B cell (primary cell): Measurements from ENCODE around the gene PRUNE1. TPM values are rescaled to one million over a fixed set of nuclear protein-coding genes. Genes with fewer than 3 reads are reported as not detected.

Experiments
- ATAC-seq: fragments of 200-7000 bp; cut with Tn5 transposase; one replicate; pipeline ENCODE4 v1.10.0; 2021; ENCODE audit warnings: low read depth, mild to moderate bottlenecking, moderate number of reproducible peaks, moderate library complexity
- CTCF ChIA-PET: fragments of 350-600 bp; sonication (Branson Sonifier 250); formaldehyde crosslinking; loops from one replicate; lab custom pipeline; 2021; ENCODE audit warnings: antibody characterized with exemption, inconsistent platforms; lab: Charles Lee
- POLR2A ChIA-PET: fragments of 350-600 bp; sonication (Branson Sonifier 250); formaldehyde crosslinking; loops from one replicate; lab custom pipeline; 2021; ENCODE audit warnings: antibody characterized with exemption; lab: Charles Lee
- DNase-seq: peaks from one replicate; pipeline ENCODE4 v3.0.0; 2013
- H2AFZ ChIP-seq: 2 replicates; pipeline ENCODE4 v1.6.1; 2012; ENCODE audit warnings: mild to moderate bottlenecking, low read depth, low read length; ENCODE audit not compliant: insufficient read depth, poor library complexity, severe bottlenecking
- H3K27ac ChIP-seq, 2 donors: 1 replicate in 1 of 2; 2 replicates in 1 of 2; pipeline ENCODE4 v1.5.1; 2012 to 2013; ENCODE audit warnings: low read length in 2 of 2, mild to moderate bottlenecking in 2 of 2, moderate library complexity in 1 of 2
- H3K27me3 ChIP-seq, 4 experiments: fragments of 200-600 bp in 1 of 4; sonication (generic) in 1 of 4; replicated peaks in 1 of 4; 1 replicate in 2 of 4; 2 replicates in 2 of 4; pipeline versions ENCODE4 v1.6.1 to v1.7.0; 2013 to 2016; ENCODE audit warnings: low read length in 3 of 4, mild to moderate bottlenecking in 2 of 4, mixed read lengths in 1 of 4, moderate library complexity in 1 of 4; ENCODE audit not compliant: insufficient read depth in 4 of 4, control insufficient read depth in 3 of 4; ENCODE audit errors: control extremely low read depth in 1 of 4
- H3K36me3 ChIP-seq, 2 experiments: replicated peaks in 1 of 2; 1 replicate in 1 of 2; 2 replicates in 1 of 2; pipeline versions ENCODE4 v1.6.1 to v1.7.1; 2013; ENCODE audit warnings: low read length in 1 of 2; ENCODE audit not compliant: insufficient read depth in 2 of 2, control insufficient read depth in 1 of 2; ENCODE audit errors: control extremely low read depth in 1 of 2, extremely low read depth in 1 of 2
- H3K4me1 ChIP-seq, 2 donors: fragments of 200-600 bp in 1 of 2; sonication (generic) in 1 of 2; 1 replicate in 1 of 2; 2 replicates in 1 of 2; pipeline versions ENCODE4 v1.5.1 to v1.6.1; 2013 to 2017; ENCODE audit warnings: low read length in 2 of 2; ENCODE audit not compliant: control insufficient read depth in 2 of 2, insufficient read depth in 2 of 2
- H3K4me2 ChIP-seq: replicated peaks from 2 replicates; pipeline ENCODE3; 2012; ENCODE audit warnings: mild to moderate bottlenecking, low read depth, low read length; ENCODE audit not compliant: poor library complexity, severe bottlenecking
- H3K4me3 ChIP-seq, 5 experiments: fragments of 200-600 bp in 1 of 5; sonication (generic) in 1 of 5; 1 replicate in 3 of 5; 2 replicates in 2 of 5; pipeline versions ENCODE4 v1.5.1 to v1.7.0; 2011 to 2016; ENCODE audit warnings: low read length in 4 of 5, mild to moderate bottlenecking in 4 of 5, low read depth in 2 of 5, control low read depth in 1 of 5, moderate library complexity in 1 of 5; ENCODE audit not compliant: insufficient read depth in 1 of 5; ENCODE audit errors: control extremely low read depth in 1 of 5, extremely low read depth in 1 of 5
- H3K79me2 ChIP-seq: fragments of 200-600 bp; sonication (generic); one replicate; pipeline ENCODE4 v1.6.0; 2016; ENCODE audit warnings: low read length; ENCODE audit not compliant: control insufficient read depth, insufficient read depth
- H3K9ac ChIP-seq: fragments of 200-600 bp; sonication (generic); 2 replicates; pipeline ENCODE4 v1.6.1; 2017; ENCODE audit warnings: mild to moderate bottlenecking, low read length, moderate library complexity
- H3K9me3 ChIP-seq, 3 donors: one replicate each; pipeline versions ENCODE4 v1.6.1 to v1.7.1; 2013; ENCODE audit warnings: low read length in 2 of 3; ENCODE audit not compliant: control insufficient read depth in 2 of 3, insufficient read depth in 1 of 3; ENCODE audit errors: control extremely low read depth in 1 of 3
- H4K20me1 ChIP-seq: 2 replicates; pipeline ENCODE4 v1.6.0; 2012; ENCODE audit warnings: mild to moderate bottlenecking, low read length; ENCODE audit not compliant: insufficient read depth, control insufficient read depth, poor library complexity, severe bottlenecking
- H3K27ac Mint-ChIP-seq: one replicate; pipeline ENCODE4 v1.8.0; 2021; ENCODE audit warnings: mixed read lengths
- H3K27me3 Mint-ChIP-seq: one replicate; pipeline ENCODE4 v1.8.0; 2021; ENCODE audit warnings: mixed read lengths
- H3K4me1 Mint-ChIP-seq: one replicate; pipeline ENCODE4 v1.8.0; 2021; ENCODE audit warnings: mixed read lengths
- H3K4me3 Mint-ChIP-seq: one replicate; pipeline ENCODE4 v1.8.0; 2021; ENCODE audit warnings: mixed read lengths
- H3K9me3 Mint-ChIP-seq: one replicate; pipeline ENCODE4 v1.8.0; 2022; ENCODE audit warnings: mixed read lengths; ENCODE audit not compliant: insufficient read depth
- CTCF ChIP-seq: fragments of 200-600 bp; IDR thresholded peaks from one replicate; pipeline ENCODE4 v1.8.0; 2022; ENCODE audit warnings: antibody characterized with exemption, mild to moderate bottlenecking
- EZH2 ChIP-seq: IDR thresholded peaks from 2 replicates; pipeline ENCODE4 v1.6.1; 2012; ENCODE audit warnings: borderline replicate concordance, low read depth, mild to moderate bottlenecking, moderate library complexity, low read length; ENCODE audit not compliant: insufficient read depth, poor library complexity, severe bottlenecking
- WGBS: methylation state at CpG from one replicate; pipeline ENCODE4 v1.1.5; 2013; ENCODE audit warnings: missing lambda C conversion rate; ENCODE audit not compliant: insufficient coverage; 5-methylcytosine and 5-hydroxymethylcytosine counted together
- intact Hi-C: fragments of 100-400 bp; cut with micrococcal nuclease; formaldehyde crosslinking; loops from one replicate; pipeline ENCODE4 v1.10.0; 2022
- polyA plus RNA-seq: library from polyadenylated mRNA; depleted of rRNA; stranded (reverse); fragments of >200 nt; gene quantifications from 2 replicates; pipeline ENCODE4 v1.2.3, GENCODE V29; 2012
- total RNA-seq, 2 donors: library from RNA; stranded (reverse); fragments of 120-200 nt in 1 of 2; gene quantifications; 1 replicate in 1 of 2; 2 replicates in 1 of 2; pipeline versions ENCODE4 v1.2.3 to v1.2.4, GENCODE V29; 2013 to 2022

PRUNE1 gene
- total and polyA plus RNA-seq, 2 donors (not counting 1 experiment from before 2014, with no cell fraction given) = 15.9 to 21.3 TPM

- ATAC-seq (no peak), DNase-seq (no peak)
- POLR2A ChIA-PET = interaction anchor here (1.2 kb wide), 1 partner anchor 17 kb away, joined by 4 read pairs; no protein-coding TSS in a partner anchor
- H3K4me3 Mint-ChIP-seq = no peak overlapping the region
- H3K36me3 ChIP-seq = peaks cover 0 to 9% of the 10 kb centered on the region in 2 experiments
- CTCF ChIA-PET = interaction anchor here (1.3 kb wide), 1 partner anchor 15 kb away, joined by 4 read pairs; no protein-coding TSS in a partner anchor
- TF ChIP-seq CTCF (no peak), EZH2 (no peak)
- WGBS = 93% methylated on average over 3 of the region's 3 CpGs
- no peak overlapping the region for H2AFZ ChIP-seq
- no peaks in the 10 kb centered on the region for H3K9me3 ChIP-seq
- no peaks in the 10 kb centered on the region for H4K20me1 ChIP-seq
- H3K4me3 ChIP-seq = no peak overlapping the region
- no peaks in the 10 kb centered on the region for H3K4me1 ChIP-seq
- H3K4me1 Mint-ChIP-seq = no peaks in the 10 kb centered on the region
- no peak overlapping the region for H3K9ac ChIP-seq
- no peaks in the 10 kb centered on the region for H3K27me3 Mint-ChIP-seq
- intact Hi-C loops = no loop called here
- no peaks in the 10 kb centered on the region for H3K27me3 ChIP-seq
- H3K4me2 ChIP-seq = no peak overlapping the region
- no peak overlapping the region for H3K27ac ChIP-seq
- H3K9me3 Mint-ChIP-seq = no peaks in the 10 kb centered on the region
- peaks cover 3% of the 10 kb centered on the region for H3K79me2 ChIP-seq
- H3K27ac Mint-ChIP-seq = no peak overlapping the region
These were observed 31.3 kb downstream of the PRUNE1 start for GRCh38 chr1:151039521-151039920.

- Histone ChIP-seq H3K9ac (no peak overlapping the region), H3K4me2 (no peak overlapping the region), H3K27me3 (no peaks in the 10 kb centered on the region), H4K20me1 (no peaks in the 10 kb centered on the region), H3K4me1 (peaks cover 10 to 15% of the 10 kb centered on the region in 2 donors), H3K27ac (no peak overlapping the region), H3K36me3 (no peaks in the 10 kb centered on the region), H2AFZ (no peak overlapping the region), H3K79me2 (peaks cover 13% of the 10 kb centered on the region), H3K9me3 (no peaks in the 10 kb centered on the region), H3K4me3 (no peak overlapping the region)
- TF ChIP-seq EZH2 = no peak
- no peak for TF ChIP-seq CTCF
- Mint-ChIP-seq H3K4me3 (no peak overlapping the region), H3K27me3 (no peaks in the 10 kb centered on the region), H3K4me1 (peaks cover 20% of the 10 kb centered on the region), H3K9me3 (no peaks in the 10 kb centered on the region), H3K27ac (no peak overlapping the region)
- no peak for DNase-seq
- no CpG with 5 or more reads among the region's 1 CpG for WGBS
- CTCF ChIA-PET = interaction anchor here (0.9 to 2.4 kb wide), 5 partner anchors 15 to 28 kb away, joined by 3 to 8 read pairs (median 4); partner anchors contain the start of gene CDC42SE1
- POLR2A ChIA-PET = no interaction called here
- ATAC-seq = no peak
- intact Hi-C loops = no loop called here
These were observed 34.9 kb downstream of the PRUNE1 start for GRCh38 chr1:151043163-151043562.
